ENCODE results near the gene CYLD.

DNA sequence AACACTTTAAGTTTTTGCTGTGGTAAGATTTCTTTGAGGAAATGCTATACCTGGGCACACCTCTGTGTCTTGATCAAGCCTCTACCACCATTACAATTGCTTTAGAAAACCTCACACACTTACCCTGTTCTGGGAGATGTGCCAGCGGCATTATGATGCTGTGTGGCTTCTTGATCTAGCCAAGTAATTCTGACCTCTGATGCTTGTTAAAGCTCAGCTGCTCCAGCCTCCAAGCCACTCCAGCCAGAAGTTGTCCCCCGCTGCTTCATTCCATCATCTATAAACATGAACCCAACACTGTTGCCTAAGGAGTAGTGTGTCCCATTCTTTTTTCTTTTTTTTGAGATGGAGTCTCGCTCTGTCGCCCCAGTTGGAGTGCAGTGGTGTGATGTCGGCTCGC, 60.1 kb downstream of the CYLD start:
- no peak for TF ChIP-seq POLR2A (IDR thresholded peaks at IDR 0.05)
- TF ChIP-seq, protein P1, sequence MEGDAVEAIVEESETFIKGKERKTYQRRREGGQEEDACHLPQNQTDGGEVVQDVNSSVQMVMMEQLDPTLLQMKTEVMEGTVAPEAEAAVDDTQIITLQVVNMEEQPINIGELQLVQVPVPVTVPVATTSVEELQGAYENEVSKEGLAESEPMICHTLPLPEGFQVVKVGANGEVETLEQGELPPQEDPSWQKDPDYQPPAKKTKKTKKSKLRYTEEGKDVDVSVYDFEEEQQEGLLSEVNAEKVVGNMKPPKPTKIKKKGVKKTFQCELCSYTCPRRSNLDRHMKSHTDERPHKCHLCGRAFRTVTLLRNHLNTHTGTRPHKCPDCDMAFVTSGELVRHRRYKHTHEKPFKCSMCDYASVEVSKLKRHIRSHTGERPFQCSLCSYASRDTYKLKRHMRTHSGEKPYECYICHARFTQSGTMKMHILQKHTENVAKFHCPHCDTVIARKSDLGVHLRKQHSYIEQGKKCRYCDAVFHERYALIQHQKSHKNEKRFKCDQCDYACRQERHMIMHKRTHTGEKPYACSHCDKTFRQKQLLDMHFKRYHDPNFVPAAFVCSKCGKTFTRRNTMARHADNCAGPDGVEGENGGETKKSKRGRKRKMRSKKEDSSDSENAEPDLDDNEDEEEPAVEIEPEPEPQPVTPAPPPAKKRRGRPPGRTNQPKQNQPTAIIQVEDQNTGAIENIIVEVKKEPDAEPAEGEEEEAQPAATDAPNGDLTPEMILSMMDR (IDR thresholded peaks at IDR 0.05) = no peak
